Testis (tissue), 2 donors: Measurements from ENCODE around the gene RBPJ.

Experiments used
- CTCF ChIP-seq, 3 experiments: fragments of 450-650 bp in 2 of 3; fragments of 200-600 bp in 1 of 3; sonication (generic) in 1 of 3; IDR thresholded peaks; one replicate each; pipeline ENCODE4 v1.5.1; 2016 to 2019; ENCODE audit warnings: antibody characterized with exemption in 3 of 3, mild to moderate bottlenecking in 2 of 3, moderate library complexity in 1 of 3
- POLR2A ChIP-seq: fragments of 450-650 bp; IDR thresholded peaks from one replicate; pipeline ENCODE4 v1.6.1; 2017; ENCODE audit warnings: antibody characterized with exemption, mild to moderate bottlenecking, moderate library complexity

DNA sequence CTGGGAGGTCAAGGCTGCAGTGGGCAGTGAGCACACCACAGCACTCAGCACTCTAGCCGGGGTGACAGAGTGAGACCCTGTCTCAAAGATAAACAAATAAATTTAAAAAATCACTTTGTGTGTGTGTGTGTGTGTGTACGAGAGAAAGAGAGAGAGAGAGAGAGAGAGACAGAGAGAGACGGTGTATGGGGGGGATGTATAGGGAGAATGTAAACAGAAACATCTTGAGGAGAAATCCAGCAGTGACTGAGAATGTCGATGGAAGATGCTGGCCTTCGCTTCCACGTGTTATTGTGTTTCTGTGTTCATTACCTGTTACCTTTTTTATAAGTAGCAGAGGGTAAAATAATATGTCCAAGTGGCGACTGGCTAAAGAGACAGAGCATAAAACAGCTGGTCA, 23.6 kb upstream of the RBPJ start:
- TF ChIP-seq CTCF (IDR thresholded peaks at IDR 0.05) (no peak), POLR2A (no peak)
